ENCODE measurements around the gene ZBTB7C.
"Not testable (repeated sequence)": the region's sequence is repeated elsewhere in the genome, so short reads cannot be mapped to it uniquely, and the experiment has no call there.

The ZBTB7C gene

DNA sequence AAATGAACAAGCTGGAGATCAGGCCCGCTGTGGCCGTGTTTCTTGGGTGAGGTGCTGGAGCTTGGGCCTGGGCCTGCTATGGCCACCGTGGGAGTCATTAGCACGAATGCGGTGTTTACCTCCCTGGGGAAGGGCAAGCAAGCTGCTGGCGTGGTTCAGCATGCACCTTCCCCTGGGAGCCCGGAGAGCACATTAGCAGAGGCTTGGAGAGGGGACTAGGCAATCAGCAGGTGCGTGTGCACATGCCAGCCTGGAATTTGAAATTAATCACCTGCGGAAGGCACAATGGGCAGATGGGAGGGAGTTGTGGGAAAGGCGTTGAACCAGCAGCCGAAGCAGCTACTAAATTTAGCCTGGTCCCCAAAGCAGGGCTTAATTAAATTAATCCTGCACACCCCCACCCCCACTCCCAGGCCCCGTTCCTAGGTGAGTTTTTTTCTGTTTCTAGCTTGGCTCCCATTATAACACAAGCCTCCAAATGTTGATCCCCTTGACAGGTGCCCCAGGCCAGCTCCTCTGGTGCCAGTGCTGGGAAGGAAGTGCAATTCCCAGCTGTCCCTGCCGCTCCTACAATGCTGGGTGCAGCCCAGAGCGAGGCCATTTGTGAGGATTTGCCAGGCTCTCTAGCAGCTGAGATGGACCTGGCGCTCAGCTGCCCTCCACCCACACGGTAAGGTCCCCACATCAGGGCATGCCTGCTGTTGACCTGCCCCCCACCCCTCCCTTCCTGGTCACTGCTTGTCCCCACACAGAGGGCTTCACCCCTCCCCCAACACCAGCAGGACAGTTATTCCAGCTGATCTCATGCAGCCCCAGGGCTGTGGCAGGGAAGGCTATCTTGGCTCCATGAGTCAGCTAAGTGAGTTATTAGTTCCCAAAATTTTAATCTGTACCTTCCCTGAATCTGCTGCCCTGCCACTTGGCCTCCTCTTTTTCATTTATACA is 115.0 kb downstream of the ZBTB7C start:
- no peak for DNase-seq

DNA sequence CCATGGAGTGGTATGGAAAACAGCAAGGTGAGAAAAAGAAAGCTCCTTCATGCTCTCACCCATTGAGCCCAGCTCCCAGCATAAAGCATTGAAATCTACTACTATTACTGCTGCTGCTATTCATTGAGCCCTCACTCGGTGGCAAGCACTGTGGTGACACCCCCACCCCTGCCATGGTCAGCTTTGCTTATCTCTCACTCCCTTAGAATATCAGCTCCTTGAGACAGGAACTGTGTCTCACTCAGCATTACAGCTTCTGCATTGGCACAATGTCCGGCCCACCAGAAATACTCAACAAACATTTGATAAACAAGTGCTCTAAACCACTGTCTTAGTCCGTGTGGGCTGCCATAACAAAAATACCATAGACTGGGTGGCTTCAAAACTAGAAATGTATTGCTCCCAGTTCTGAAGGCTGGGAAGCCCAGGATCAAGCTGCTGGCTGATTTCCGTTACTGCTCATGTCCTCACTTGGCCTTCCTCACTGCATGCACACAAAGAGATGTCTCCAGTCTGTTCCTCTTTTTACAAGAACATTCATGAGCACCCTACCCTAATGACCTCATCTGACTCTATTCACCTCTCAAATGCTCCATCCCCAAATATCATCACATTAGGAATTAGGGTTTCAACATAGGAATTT is 116.3 kb downstream of the ZBTB7C start:
- DNase-seq = no peak

DNA sequence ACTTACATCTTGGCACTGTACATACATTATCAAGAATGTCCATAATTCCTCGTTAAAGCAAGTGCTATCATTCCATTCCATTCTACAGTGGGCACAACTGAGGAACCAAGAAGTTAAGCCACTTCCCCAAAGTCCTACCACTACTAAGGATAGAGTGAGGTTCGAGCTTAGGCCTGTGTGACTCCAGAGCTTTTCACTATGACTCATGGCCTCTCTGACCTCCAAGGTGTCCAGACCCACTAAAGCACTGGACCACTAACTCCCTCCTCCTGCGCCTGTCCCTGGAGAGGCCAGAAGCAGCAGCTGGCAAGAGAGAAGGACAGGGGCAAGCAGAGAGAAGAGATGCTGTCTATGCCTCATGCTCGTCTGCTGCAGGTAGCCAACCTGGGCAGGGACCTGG is 117.0 kb downstream of the ZBTB7C start:
- no peak for DNase-seq

DNA sequence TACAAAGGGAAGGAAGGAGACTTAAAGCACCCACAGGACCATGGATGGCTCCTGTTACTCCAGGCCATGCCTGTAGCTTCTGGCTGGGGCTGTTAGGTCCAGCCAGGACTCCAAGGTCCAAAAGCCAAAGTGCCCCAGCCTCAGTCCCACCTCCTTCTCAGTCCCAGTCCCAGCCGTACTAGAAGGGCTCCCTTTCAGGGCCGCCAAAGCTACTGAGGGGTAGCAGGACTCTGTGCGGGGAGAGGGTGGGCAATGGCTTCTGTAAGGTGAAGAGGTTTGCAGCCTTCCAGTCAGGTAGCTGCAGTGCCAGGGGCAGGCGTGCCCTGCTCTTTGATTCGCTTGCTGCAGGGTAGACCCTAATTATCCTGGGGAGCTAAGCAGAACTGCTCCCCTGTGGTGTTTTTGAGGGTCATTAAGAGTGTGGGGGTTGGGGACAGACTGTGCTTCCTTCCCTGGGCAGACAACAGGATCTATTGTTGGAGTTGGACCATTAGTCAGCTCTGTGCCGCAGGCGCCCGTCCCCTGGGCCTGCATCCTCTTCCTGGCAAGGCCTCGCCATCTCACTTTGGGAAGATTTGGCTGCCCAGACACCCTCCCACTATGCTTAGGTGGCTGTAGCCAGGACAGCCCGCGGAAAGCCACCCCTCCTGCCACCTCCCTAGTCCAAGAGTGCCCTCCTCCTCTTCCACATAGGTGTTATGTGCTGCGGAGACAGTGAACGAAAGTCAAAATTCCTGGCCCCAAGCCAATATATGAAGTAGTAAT is 118.8 kb downstream of the ZBTB7C start:
- DNase-seq = no peak

DNA sequence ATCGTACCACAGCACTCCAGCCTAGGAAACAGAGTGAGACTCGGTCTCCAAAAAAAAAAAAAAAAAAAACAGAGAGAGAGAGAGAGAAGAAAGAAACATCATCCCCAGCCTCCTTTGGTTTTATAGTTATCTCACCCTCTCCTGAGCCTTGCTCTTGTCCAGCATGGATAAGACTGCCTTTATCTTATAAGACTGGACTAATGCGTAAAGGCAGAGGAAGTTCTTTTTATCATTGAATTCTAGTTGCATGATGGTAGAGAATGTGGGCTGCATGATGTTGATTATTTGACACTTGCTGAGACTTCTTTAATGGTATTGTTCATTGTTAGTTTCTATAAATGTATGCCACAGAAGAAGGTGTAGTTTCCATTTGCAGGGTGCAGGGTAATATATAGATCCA is 124.4 kb downstream of the ZBTB7C start:
- DNase-seq = no peak

DNA sequence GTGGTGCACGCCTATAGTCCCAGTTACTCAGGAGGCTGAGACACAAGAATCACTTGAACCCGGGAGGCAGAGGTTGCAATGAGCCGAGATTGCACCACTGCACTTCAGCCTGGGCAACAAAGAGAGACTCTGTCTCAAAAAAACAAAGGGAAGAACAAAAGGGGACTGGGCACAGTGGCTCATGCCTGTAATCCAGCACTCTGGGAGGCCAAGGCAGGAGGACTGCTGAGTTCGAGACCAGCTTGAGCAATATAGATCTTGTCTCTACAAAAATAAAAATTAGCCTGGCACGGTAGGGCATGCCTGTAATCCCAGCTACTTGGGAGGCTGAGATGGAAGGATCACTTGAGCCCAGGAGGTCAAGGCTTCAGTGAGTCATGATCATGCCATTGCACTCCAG is 125.2 kb downstream of the ZBTB7C start:
- not testable (repeated sequence) for DNase-seq

DNA sequence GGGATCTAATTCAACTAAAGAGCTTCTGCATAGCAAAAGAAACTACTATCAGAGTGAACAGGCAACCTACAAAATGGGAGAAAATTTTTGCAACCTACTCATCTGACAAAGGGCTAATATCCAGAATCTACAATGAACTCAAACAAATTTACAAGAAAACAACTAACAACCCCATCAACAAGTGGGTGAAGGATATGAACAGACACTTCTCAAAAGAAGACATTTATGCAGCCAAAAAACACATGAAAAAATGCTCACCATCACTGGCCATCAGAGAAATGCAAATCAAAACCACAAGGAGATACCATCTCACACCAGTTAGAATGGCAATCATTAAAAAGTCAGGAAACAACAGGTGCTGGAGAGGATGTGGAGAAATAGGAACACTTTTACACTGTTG is 127.7 kb downstream of the ZBTB7C start:
- DNase-seq = not testable (repeated sequence)

DNA sequence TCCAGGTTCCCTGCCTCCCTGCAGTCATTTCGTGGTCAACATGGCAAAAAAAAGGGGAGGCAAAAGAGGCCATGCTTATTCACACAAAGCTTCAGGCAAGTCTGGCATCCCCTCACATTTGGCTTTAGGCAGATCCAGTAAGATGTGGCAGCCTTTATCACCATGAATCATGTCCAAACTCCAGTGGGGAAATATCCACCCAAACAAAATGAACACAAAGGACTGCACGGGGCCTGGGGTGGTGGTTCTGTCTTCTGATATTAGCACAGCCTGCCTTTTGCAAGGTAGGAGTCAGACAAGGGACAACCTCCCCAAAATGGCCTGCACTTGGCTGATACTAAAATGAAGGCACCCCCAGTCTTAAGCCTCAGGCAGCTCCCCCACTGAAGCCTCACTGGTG is 129.9 kb downstream of the ZBTB7C start:
- DNase-seq = no peak

DNA sequence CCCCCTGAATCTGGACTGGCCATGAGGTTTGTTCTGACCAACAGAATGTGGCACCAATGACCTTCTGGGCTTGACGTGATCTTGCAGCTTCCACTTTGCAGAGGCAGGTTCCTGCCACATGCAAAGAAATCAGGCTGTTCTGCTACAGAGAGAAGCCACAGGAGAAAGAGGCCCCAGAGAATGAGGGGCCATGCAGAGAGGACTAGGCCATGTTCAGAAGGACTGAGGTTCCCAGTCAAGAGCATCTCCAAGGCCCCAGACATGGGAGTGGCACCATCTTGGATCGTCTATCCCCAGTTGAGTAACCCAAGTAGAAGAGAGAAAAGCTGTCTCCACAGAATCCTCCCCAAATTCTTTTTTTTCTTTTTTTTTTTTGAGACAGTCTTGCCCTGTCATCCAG is 131.1 kb downstream of the ZBTB7C start:
- DNase-seq = no peak

DNA sequence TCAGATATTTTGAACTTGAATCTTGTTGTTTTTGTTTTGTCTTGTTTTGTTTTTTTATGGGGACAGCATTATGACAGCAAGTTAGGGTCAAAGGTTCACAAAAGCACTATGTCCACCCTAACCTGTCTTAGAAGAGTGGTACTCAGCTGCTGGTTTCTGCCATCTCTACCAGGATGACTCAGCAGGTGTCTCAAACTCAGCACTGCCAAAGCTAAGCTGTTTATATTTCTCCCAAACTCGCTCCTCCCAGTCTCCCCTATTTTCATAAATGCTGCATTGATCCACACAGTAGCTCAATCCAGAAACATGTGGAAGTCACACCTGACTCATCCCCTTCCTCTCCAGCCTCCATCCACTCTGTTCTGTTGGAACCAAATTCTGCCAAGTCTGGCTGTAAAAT is 134.9 kb downstream of the ZBTB7C start:
- DNase-seq = no peak

DNA sequence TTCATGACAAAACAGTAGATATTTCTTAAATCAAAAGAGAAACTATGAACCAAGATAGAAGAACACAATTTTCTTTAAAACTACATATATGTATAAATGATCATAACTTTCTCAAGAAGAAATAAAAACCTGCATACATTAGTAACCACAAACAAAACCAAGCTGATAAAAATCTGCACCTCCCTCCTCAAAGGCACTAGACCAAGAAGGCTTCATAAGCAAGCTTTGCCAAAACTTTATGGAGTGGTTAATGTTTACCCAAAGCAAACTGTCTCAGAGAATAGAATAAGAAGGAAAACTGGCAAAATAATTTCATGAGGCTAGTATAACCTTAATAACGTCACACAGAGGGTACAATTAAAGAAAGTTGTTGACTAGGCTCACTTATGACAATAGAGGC is 138.3 kb downstream of the ZBTB7C start:
- DNase-seq = no peak

DNA sequence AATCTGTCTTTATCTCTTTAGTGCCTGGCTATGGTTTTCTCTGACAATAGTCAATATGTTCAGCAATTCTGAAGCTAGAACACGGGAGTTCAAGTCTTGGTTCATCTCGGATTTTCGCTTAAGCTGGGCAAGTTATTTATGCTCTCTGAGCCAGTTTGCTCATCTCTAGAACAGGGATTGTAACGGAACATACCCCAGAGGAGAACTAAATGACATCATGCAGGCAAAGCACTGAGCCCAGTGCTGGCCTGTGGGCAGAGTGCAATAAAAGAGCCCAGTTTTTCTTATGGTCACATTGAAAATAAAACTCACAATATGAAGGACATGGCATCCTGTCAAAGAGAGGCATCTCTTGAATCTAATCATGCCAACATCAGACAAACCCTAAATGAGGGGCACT is 143.9 kb downstream of the ZBTB7C start:
- DNase-seq = no peak

DNA sequence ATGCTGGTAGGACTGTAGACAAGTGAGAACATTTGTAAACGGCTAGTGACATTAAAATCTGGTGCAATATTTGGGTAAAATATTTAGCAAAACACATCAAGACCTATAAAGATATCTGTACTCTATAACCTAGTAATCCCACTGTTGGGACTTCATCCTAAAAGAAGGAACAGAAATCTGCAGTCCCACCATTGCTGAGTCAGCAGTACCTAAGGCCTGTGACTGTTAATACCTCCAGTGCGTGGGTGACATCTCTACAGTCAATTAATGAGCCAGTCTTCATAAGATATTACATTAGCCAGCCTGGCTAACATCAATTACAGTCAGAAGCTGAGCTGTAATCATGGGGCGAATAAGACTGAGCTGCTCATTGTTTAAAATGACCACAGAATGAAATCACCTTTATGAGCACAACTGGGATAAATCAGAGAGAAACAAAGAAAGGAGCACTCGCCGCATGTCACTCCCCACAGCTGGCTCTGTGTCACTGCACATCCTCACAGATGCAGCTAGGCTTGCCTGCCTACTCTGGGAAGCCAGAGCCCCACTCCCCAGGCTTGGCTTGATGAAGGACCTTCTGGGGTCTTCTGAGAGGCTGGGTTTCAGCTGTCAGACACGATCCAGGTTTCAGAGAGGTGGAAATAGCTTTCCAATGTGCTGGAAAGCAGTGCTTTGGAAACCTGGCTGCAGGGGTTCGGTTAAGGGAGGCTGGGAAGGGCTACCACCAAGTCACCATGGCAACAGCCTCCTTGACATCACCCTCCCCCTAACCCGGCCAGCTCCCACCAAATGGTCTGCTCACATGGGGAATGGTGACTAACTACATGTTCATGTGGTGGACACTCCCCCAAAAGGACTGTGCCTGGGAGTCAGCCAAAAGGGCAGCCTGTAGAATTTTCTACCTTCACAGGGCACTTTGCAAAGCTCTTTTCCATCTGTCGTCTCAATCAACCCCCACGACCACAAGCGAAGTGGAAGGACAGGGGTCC is 145.0 kb downstream of the ZBTB7C start:
- DNase-seq = peak in 1 of 2 experiments; percentile 18

DNA sequence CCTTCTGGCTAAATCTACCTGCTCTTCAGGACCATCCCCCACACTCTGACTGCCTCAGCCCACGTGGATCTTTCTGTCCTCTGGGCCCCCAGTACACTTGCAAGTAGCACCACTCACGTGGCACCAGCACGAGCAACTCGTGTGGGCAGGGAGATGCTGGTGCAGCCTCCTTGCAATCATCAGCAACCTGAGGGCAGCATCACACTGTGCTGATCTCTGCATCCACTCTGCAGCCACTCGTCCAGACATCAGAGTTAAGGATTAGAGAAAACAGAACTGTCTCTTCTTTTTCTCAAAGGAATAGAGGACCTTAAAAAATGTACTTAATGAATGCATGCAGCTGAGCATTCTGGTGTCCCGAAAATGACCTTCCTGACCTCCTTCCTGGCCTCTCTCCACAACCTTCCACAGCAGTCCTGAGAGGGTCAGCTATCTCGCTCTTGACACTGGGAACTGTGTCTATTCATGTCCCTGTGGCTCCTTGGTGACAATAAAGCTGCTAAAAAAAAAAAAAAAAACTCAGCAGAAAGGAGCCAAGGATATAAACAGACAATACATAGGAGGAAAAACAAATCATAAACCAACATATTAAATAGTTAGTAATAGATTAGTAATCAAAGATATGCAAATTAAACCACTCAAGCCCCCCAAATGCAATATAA is 145.9 kb downstream of the ZBTB7C start:
- no peak for DNase-seq

DNA sequence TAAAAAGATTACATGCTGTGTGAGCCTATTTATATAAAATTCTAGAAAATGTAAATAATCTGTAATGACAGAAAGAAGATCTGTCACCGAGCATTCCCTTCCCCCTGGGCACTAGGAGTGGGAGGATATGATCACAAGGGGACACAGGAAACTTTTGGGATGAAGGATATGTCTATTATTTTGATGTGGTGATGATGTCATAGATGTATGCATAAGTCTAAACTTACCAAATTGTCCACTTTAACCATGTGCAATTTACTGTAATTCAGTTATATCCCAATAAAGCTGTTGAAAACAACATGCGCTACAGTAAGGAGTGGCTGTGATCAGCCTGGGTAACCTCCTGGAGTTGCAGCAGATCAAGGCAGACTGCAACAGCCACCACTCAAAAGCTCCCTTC is 148.9 kb downstream of the ZBTB7C start:
- DNase-seq = no peak

DNA sequence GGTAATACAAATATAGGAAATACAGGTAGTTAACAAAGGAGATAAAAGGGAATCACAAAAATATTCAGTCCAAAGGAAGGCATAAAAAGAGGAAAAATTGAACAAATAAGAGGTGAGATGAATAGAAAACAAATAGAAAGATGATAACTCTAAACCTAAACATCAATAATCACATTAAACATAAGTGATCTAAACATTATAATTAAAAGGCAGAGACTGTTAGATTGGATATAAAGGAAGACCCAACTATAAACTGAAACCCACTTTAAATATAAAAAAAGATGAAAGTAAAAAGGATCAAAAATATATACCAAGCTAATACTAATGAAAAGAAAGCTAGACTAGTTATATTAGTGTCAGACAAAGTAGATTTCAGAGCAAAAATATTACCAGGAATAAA is 152.3 kb downstream of the ZBTB7C start:
- no peak for DNase-seq

DNA sequence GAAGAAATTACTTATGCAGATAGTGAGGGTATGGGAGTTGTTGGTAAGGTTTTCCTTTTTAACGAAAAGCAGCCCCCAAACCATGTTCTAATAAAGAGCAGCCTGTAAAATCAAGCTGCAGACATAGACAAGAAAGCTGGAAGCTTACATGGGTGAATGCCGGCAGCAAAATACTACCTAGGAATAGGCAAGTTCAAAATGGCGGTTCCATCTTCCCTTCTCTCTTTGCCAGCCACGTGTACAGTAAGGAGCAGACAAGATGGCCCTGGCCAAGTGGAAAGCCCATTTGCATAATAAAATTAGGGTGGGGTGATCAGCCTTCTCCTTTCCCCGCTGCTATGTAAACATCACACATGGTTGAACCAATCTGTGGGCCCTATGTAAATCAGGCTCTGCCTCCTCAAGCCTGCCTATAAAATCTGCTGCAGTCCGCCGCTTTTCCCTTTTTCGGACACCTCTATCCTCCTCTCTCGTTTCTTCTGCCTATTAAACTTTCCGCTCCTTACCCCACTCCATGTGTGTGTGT is 155.0 kb downstream of the ZBTB7C start:
- DNase-seq = no peak

DNA sequence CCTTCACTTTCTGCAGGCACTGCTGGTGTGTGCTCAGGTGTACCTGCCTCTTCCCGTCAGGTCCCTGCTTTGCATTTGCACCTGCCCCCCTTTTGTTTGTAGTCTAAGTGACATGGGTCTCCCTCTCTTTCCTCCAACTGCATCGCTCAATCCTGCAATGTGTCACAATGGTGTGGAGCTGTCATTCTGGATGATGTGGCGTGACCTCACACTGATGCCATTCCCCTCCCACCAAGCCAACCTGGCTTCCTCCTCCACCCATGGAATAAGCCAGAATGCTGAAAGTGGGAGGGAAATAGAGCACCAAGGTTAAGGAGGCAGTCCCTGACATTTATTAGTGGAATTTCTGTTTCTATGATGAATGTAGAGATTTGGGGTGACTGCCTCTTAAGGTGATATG is 156.7 kb downstream of the ZBTB7C start:
- DNase-seq = no peak

DNA sequence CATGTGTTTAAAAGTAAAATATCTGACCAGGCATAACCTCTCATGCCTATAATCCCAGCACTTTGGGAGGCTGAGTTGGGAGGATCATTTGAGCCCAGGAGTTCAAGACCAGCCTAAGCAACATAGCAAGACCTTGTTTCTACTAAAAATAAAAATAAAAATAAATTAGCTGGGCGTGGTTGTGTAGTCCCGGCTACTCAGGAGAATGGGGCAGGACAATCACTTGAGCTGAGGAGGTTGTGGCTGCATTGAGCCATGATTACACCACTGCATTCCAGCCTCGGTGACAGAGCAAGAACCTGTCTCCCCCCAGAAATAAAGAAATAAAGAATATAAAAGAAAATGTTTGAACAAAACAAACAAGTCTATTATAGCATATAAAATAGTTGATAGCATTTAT is 158.3 kb downstream of the ZBTB7C start:
- DNase-seq = no peak

DNA sequence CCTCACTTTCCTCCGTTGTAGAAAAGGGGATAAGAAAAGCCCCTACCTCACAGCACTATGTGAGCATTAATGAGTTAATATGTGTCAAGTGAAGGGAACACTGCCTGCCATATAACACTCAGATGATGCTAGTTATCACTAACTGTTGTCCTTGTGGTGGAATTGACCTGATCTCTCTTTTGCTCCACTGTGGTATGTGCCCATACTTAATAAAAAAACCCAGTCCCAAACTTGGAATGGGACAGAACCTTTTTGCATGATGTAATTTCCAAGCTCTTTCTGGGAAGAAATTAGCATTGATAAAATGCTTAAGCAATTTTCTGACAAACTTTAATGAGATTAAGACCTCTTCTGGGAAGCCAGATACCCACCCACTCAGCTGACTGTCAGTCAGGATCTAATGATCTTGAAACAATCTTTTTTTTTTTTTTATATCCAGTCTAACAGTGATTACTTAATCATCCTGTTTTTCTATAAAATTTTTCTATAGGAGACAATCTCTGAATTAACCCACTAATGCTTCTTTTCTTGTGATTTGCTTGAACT is 158.7 kb downstream of the ZBTB7C start:
- no peak for DNase-seq

DNA sequence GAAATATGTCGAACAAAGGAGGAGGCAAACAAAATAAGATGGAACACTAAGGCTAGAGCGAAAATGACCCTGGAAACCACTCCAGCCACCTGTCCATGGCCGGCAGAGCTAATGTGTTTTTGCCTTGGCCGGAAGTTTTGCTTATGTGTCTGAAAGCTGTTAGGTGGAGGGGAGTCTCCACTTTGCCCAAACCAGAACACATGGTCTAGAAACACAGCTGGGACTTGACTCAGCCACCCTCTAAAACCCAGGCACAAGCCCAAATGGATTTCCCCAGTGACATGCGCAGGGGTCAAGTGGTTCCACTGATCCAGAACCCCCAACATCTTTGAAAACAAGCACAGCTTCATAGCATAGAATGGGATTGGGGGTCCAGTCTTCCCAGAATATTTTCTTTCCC is 159.3 kb downstream of the ZBTB7C start:
- DNase-seq = no peak
